ENCODE data around the gene MED14.

MED14 gene

GRCh38 chrX:40625294-40625693, 110.0 kb downstream of the MED14 start:
- H3K4me3 ChIP-seq (ENCODE audit: control insufficient read depth, low read depth, low read length): no peak overlapping the region
- no peak for DNase-seq (ENCODE audit: low read depth)
- TF ChIP-seq CTCF (IDR thresholded peaks at IDR 0.05; ENCODE audit: control insufficient read depth, insufficient read depth, low read depth, low read length, missing control alignments): no peak

DNA sequence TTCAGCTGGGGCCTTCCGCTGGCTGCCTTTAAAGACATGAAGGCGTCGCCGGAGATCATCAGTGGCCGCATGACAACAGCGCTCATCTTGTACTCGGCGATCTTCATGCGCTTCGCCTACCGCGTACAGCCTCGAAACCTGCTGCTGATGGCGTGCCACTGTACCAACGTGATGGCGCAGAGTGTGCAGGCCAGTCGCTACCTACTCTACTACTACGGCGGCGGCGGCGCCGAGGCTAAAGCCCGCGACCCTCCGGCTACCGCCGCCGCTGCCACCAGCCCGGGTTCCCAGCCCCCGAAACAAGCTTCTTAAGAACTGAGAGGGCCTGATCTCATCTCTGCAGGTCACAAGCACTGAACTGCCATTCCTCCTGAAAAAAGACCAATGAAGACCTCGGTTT, 111.7 kb downstream of the MED14 start:
- no peak for DNase-seq (ENCODE audit: low read depth)
- TF ChIP-seq CTCF (IDR thresholded peaks at IDR 0.05; ENCODE audit: control insufficient read depth, insufficient read depth, low read depth, low read length, missing control alignments): no peak
- H3K4me3 ChIP-seq (ENCODE audit: control insufficient read depth, low read depth, low read length): no peak overlapping the region

DNA sequence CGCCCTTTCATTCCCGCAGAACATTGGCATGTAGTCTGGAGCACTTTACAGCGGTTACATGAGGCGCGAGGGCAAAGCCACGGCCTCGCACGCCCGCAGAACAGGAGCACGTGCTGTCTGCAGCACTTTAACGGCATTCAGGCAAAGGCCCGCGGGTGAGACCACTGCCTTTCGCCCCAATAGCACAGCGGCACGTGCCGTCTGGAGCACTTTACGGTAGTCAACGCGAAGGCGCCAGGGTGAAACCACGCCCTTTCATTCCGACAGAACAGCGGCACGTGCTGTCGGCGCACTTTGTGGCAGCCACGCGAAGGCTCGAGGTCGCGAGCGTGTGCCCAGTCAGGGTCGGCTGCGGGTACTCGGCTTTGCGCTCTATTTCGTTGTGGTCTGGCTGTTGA, 112.2 kb downstream of the MED14 start, which contains the start of gene MPC1L:
Gene MPC1L, plus strand, starts transcription at position 290 of the 398 bp plus-strand sequence. CDS start 138 bp downstream, outside the sequence.
- no peak within 1 kb of the TSS for H3K4me3 ChIP-seq (ENCODE audit: control insufficient read depth, low read depth, low read length)
- no peak for DNase-seq (ENCODE audit: low read depth)
- no peak for TF ChIP-seq CTCF (IDR thresholded peaks at IDR 0.05; ENCODE audit: control insufficient read depth, insufficient read depth, low read depth, low read length, missing control alignments)

- DNase-seq (ENCODE audit: low read depth): no peak
- TF ChIP-seq CTCF (IDR thresholded peaks at IDR 0.05; ENCODE audit: control insufficient read depth, insufficient read depth, low read depth, low read length, missing control alignments): no peak
- H3K4me3 ChIP-seq (ENCODE audit: control insufficient read depth, low read depth, low read length): no peak overlapping the region
Observed at GRCh38 chrX:40622479-40623138, 112.7 kb downstream of the MED14 start.

- H3K4me3 ChIP-seq (ENCODE audit: control insufficient read depth, low read depth, low read length): no peak overlapping the region
- no peak for TF ChIP-seq CTCF (IDR thresholded peaks at IDR 0.05; ENCODE audit: control insufficient read depth, insufficient read depth, low read depth, low read length, missing control alignments)
Observed at GRCh38 chrX:40617566-40617965, 117.8 kb downstream of the MED14 start.

GRCh38 chrX:40615976-40616375, 119.4 kb downstream of the MED14 start:
- H3K4me3 ChIP-seq (ENCODE audit: control insufficient read depth, low read depth, low read length): no peak overlapping the region
- DNase-seq (ENCODE audit: low read depth): no peak

More at GRCh38 chrX:40617566-40617965, 117.8 kb downstream of the MED14 start:
- DNase-seq (ENCODE audit: low read depth): no peak

More at GRCh38 chrX:40615976-40616375, 119.4 kb downstream of the MED14 start:
- TF ChIP-seq CTCF (IDR thresholded peaks at IDR 0.05; ENCODE audit: control insufficient read depth, insufficient read depth, low read depth, low read length, missing control alignments): no peak
